Left lung (tissue), 10 donors: ENCODE results near the gene CDC42SE1. TPM values are rescaled to one million over a fixed set of nuclear protein-coding genes. Genes with fewer than 3 reads are reported as not detected.
A peak's percentile ranks its signal among the peaks of the same experiment; 100 is the strongest.
"Not testable (repeated sequence)": the region's sequence is repeated elsewhere in the genome, so short reads cannot be mapped to it uniquely, and the experiment has no call there.

Experiments
- ATAC-seq: fragments of 200-7000 bp; cut with Tn5 transposase; one replicate; pipeline ENCODE4 v1.9.1; 2020; ENCODE audit warnings: moderate library complexity
- DNase-seq, 4 donors: peaks; one replicate each; pipeline ENCODE4 v3.0.0-alpha.2; 2013 to 2020
- H3K27ac ChIP-seq, 2 donors: fragments of 200-600 bp; sonication (generic) in 1 of 2; one replicate each; pipeline versions ENCODE4 v1.5.0 to v1.8.0; 2020 to 2021
- H3K27me3 ChIP-seq, 2 donors: fragments of 200-600 bp; sonication (generic) in 1 of 2; one replicate each; pipeline versions ENCODE4 v1.5.0 to v1.8.0; 2020 to 2021
- H3K36me3 ChIP-seq, 2 donors: fragments of 200-600 bp; sonication (generic) in 1 of 2; one replicate each; pipeline versions ENCODE4 v1.5.0 to v1.8.0; 2020 to 2021
- H3K4me1 ChIP-seq, 2 donors: fragments of 200-600 bp; one replicate each; pipeline ENCODE4 v1.8.0; 2021
- H3K4me3 ChIP-seq, 2 donors: fragments of 200-600 bp; sonication (generic) in 1 of 2; one replicate each; pipeline versions ENCODE4 v1.5.0 to v1.8.0; 2020 to 2021; ENCODE audit warnings: mild to moderate bottlenecking in 1 of 2
- H3K9me3 ChIP-seq, 2 donors: fragments of 200-600 bp; sonication (generic) in 1 of 2; one replicate each; pipeline versions ENCODE4 v1.5.0 to v1.8.0; 2020 to 2021
- CTCF ChIP-seq, 2 donors: fragments of 200-600 bp; sonication (generic) in 1 of 2; IDR thresholded peaks; one replicate each; pipeline versions ENCODE4 v1.5.0 to v1.8.0; 2021; ENCODE audit warnings: antibody characterized with exemption in 2 of 2
- intact Hi-C, 2 donors: fragments of 100-400 bp; cut with DNase I; formaldehyde crosslinking; loops; one replicate each; pipeline versions ENCODE4 v1.11.2 to v1.14.2; 2022
- polyA plus RNA-seq, 6 donors: library from polyadenylated mRNA; unstranded; fragments of 120-200 nt; gene quantifications; one replicate each; pipeline ENCODE4 v1.2.1, GENCODE V29; 2013; ENCODE audit not compliant: insufficient read length in 6 of 6
- total RNA-seq, 2 donors: library from RNA; stranded (reverse); fragmentation: NEBNext Ultra II Directional; extraction: Animal tissue kit (Norgen Biotek cat#: 25700); gene quantifications; one replicate each; pipeline ENCODE4 v1.2.1, GENCODE V29; 2021
- donor health status: DM: no; HTN: yes; CAD: no.
- donor health status: DM: no; HTN: no; CAD: no.

The CDC42SE1 gene
- total and polyA plus RNA-seq, 8 donors, result 99.1 to 133 (median 111) TPM

GRCh38 chr1:151098126-151098525 is 38.7 kb upstream of the CDC42SE1 start:
- Histone ChIP-seq H3K27me3 (no peaks in the 10 kb centered on the region), H3K9me3 (no peaks in the 10 kb centered on the region), H3K4me3 (no peak overlapping the region), H3K27ac (no peak overlapping the region), H3K4me1 (no peaks in the 10 kb centered on the region), H3K36me3 (peaks cover 0 to 4% of the 10 kb centered on the region in 2 donors)
- DNase-seq, result no peak
- ATAC-seq, result no peak
- no peak for TF ChIP-seq CTCF (IDR thresholded peaks at IDR 0.05)
- intact Hi-C loops, result no loop called here

GRCh38 chr1:151097426-151097825 is 38.0 kb upstream of the CDC42SE1 start:
- H3K4me3 ChIP-seq, DNase-seq, H3K4me1 ChIP-seq, H3K27me3 ChIP-seq, H3K27ac ChIP-seq, ATAC-seq, H3K36me3 ChIP-seq, intact Hi-C loops, H3K9me3 ChIP-seq: not testable (repeated sequence)

- no peak for TF ChIP-seq CTCF (IDR thresholded peaks at IDR 0.05)
- H3K4me3 ChIP-seq, result no peak overlapping the region
- H3K4me1 ChIP-seq, result no peaks in the 10 kb centered on the region
- no peak overlapping the region for H3K27ac ChIP-seq
- DNase-seq, result no peak
- no peak for ATAC-seq
- H3K36me3 ChIP-seq, result no peaks in the 10 kb centered on the region
- H3K27me3 ChIP-seq, result no peaks in the 10 kb centered on the region
- H3K9me3 ChIP-seq, result no peaks in the 10 kb centered on the region
- intact Hi-C loops, result no loop called here
Measured at GRCh38 chr1:151085953-151086559, 26.6 kb upstream of the CDC42SE1 start.

- H3K27ac ChIP-seq, result no peak overlapping the region
- ATAC-seq, result no peak
Measured at GRCh38 chr1:151072224-151072623, 12.8 kb upstream of the CDC42SE1 start.

GRCh38 chr1:151070474-151071276 is 11.3 kb upstream of the CDC42SE1 start, which contains the start of gene GABPB2:
Gene GABPB2, plus strand, starts transcription at chr1:151070761. Its CDS starts 17,429 bp downstream, at chr1:151088190.
- ATAC-seq (peak; percentile 96), DNase-seq (peak; percentile 93 to 97 (median 96))
- Histone ChIP-seq H3K4me1 (peaks cover 9 to 20% of the 10 kb centered on the region in 2 donors), H3K9me3 (no peaks in the 10 kb centered on the region), H3K4me3 (peak within 1 kb of the TSS; percentile 64 to 89), H3K27me3 (no peaks in the 10 kb centered on the region), H3K36me3 (no peaks in the 10 kb centered on the region), H3K27ac (peak within 1 kb of the TSS; percentile 98 to 100)
- intact Hi-C loops, result no loop called here
- peak; percentile 87 to 98 for TF ChIP-seq CTCF (IDR thresholded peaks at IDR 0.05)

More at GRCh38 chr1:151072224-151072623, 12.8 kb upstream of the CDC42SE1 start:
- no peak for TF ChIP-seq CTCF (IDR thresholded peaks at IDR 0.05)
- no peaks in the 10 kb centered on the region for H3K36me3 ChIP-seq
- no peak overlapping the region for H3K4me3 ChIP-seq
- no peaks in the 10 kb centered on the region for H3K9me3 ChIP-seq
- peaks cover 9 to 20% of the 10 kb centered on the region in 2 donors for H3K4me1 ChIP-seq
- intact Hi-C loops, result no loop called here
- no peak for DNase-seq
- H3K27me3 ChIP-seq, result no peaks in the 10 kb centered on the region
